ENCODE results near the gene FADS2. TPM values are rescaled to one million over a fixed set of nuclear protein-coding genes. Genes with fewer than 3 reads are reported as not detected.
A peak's percentile ranks its signal among the peaks of the same experiment; 100 is the strongest.

The FADS2 gene
- total RNA-seq, 1 donor from 2014 or later = 25.8 TPM

DNA sequence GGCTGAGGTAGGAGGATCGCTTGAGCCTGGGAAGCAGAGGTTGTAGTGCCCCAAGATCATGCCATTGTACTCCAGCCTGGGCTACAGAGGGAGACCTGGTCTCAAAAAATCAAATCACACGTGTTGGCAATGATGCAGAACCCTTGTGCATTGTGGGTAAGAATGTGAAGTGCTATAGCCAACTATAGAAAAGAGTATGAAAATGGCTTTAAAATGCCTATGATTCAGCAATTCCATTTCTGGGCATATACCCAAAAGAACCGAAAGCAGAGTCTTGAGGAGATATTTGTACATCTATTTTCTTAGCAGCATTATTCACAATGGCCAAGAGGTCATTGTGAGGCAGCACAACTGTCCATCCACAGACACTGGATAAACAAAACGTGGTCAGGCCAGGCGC, 65.9 kb downstream of the FADS2 start:
- intact Hi-C loops (cut with DNase I) = no loop called here

GRCh38 chr11:61895046-61895717, 67.1 kb downstream of the FADS2 start:
- intact Hi-C loops (cut with DNase I) = loop anchor here (5.0 kb wide), 2 partner anchors 98 to 212 kb away; no protein-coding TSS in a partner anchor
- no peak for DNase-seq (ENCODE audit: low spot score)

More for the DNA sequence above, 65.9 kb downstream of the FADS2 start:
- DNase-seq (ENCODE audit: low spot score) = no peak

- DNase-seq (ENCODE audit: low spot score) = no peak
- intact Hi-C loops (cut with DNase I) = loop anchor here (5.0 kb wide), 2 partner anchors 98 to 212 kb away; no protein-coding TSS in a partner anchor
Measured at GRCh38 chr11:61895718-61896059, 67.6 kb downstream of the FADS2 start.

- intact Hi-C loops (cut with DNase I) = loop anchor here (1.0 to 5.0 kb wide), 4 partner anchors 26 to 210 kb away; no protein-coding TSS in a partner anchor
- no peak for DNase-seq (ENCODE audit: low spot score)
Measured at GRCh38 chr11:61896665-61897386, 68.7 kb downstream of the FADS2 start.

- intact Hi-C loops (cut with DNase I) = loop anchor here (1.0 to 5.0 kb wide), 5 partner anchors 26 to 210 kb away; no protein-coding TSS in a partner anchor
- peak; percentile 91 for DNase-seq (ENCODE audit: low spot score)
Measured at GRCh38 chr11:61897387-61898246, 69.5 kb downstream of the FADS2 start.

DNA sequence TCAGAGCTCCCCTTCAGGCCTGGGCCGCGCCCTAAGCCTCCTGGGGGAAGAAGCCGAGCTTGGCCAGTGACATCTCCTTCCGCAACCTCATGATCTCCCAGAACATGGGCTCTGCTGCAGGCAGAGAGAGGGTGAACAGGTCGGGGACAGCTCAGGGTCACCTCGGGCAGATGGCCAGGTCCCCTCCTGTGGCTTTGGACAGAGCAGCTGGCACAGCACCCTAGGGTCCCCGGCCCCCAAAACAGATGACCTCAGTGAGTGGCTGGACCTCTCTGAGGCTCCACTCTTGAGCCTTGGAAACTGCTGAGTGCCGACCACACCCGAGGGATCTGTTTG, 70.1 kb downstream of the FADS2 start:
- no peak for DNase-seq (ENCODE audit: low spot score)
- intact Hi-C loops (cut with DNase I) = loop anchor here (2.0 to 5.0 kb wide), 3 partner anchors 49 to 209 kb away; no protein-coding TSS in a partner anchor

- intact Hi-C loops (cut with DNase I) = loop anchor here (2.0 to 5.0 kb wide), 3 partner anchors 48 to 208 kb away; no protein-coding TSS in a partner anchor
- peak; percentile 97 for DNase-seq (ENCODE audit: low spot score)
Measured at GRCh38 chr11:61899146-61899841, 71.2 kb downstream of the FADS2 start.

GRCh38 chr11:61900251-61900650, 72.2 kb downstream of the FADS2 start:
- intact Hi-C loops (cut with DNase I) = no loop called here
- no peak for DNase-seq (ENCODE audit: low spot score)

GRCh38 chr11:61901397-61901796, 73.3 kb downstream of the FADS2 start:
- intact Hi-C loops (cut with DNase I) = no loop called here
- no peak for DNase-seq (ENCODE audit: low spot score)

DNA sequence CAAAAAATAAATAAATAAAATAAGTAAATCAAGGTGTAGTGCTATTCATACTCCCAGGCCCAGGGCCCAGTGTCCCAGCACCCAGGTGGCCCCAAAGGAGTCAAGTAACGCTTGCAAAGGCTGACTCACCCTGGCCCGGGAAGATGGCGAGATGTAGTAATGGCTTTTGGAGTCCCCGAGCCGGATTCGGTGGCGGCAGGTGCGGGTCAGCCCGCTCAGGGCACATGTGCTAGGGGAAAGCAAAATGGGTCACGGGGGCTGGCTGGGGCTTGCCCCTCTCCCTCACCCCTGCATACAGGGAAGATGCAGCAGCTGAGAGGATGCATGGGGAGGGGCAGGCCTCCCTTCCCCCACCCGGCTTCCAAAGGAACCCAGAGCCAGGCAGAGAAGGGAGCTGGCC, 74.2 kb downstream of the FADS2 start:
- intact Hi-C loops (cut with DNase I) = no loop called here
- DNase-seq (ENCODE audit: low spot score) = no peak

- no peak for DNase-seq (ENCODE audit: low spot score)
- intact Hi-C loops (cut with DNase I) = no loop called here
Measured at GRCh38 chr11:61903845-61904244, 75.7 kb downstream of the FADS2 start.

DNA sequence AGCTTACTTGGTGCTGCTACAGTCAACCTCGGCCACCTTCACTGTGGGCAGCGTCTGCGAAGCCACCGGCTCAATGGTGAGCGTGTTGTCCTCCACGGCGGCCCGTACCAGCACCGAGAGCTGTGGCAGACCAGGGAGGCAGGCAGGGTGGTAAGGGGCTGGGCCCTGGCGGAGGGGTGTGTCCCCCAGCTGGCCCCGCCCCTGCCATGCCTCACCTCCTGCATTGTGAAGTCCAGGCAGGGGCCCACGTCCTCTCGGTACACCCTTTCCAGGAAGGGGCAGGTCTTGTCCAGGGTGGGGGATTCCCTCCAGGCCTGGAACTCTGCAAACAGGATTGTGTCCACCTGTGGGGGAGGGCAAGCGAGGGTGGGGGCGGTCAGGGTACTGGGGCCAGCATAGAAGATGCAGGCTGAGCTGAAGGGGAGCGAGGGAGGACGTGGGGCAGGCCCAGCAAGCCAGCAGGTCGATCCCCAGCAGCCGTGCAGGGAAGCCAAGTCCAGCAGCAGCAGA, 76.5 kb downstream of the FADS2 start:
- DNase-seq (ENCODE audit: low spot score) = no peak

DNA sequence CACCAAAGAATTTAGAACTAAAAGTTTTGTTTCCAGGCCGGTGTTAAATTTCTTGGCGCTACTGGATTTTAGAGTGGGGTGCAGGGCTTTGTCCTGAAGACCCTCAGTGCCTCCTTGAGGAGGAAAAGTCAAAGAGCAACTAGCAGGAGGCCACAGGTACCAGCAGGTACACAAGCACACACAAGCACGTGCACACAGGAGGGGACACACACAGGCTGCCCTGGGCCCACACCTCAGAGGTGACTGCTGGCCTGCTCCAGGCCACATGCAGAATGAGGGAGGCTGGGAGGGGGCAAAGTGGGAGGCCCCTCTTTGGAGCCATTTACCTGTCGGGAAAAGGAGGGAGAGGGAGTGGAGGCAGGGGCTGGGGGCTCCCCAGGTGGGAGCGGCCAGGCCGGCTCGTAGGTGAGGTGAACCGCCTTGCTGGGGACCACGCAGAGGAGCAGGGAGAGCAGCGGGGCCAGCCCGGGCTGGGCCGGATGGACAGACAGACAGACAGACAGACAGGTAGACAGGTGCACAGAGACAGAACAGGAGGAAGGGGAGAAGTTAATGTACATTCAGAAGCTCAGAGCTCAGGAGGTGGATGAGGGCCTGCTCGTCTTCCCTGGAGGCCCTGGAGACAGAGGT, 77.1 kb downstream of the FADS2 start:
- DNase-seq (ENCODE audit: low spot score) = no peak
- intact Hi-C loops (cut with DNase I) = no loop called here

More for the DNA sequence above, 76.5 kb downstream of the FADS2 start:
- intact Hi-C loops (cut with DNase I) = no loop called here

DNA sequence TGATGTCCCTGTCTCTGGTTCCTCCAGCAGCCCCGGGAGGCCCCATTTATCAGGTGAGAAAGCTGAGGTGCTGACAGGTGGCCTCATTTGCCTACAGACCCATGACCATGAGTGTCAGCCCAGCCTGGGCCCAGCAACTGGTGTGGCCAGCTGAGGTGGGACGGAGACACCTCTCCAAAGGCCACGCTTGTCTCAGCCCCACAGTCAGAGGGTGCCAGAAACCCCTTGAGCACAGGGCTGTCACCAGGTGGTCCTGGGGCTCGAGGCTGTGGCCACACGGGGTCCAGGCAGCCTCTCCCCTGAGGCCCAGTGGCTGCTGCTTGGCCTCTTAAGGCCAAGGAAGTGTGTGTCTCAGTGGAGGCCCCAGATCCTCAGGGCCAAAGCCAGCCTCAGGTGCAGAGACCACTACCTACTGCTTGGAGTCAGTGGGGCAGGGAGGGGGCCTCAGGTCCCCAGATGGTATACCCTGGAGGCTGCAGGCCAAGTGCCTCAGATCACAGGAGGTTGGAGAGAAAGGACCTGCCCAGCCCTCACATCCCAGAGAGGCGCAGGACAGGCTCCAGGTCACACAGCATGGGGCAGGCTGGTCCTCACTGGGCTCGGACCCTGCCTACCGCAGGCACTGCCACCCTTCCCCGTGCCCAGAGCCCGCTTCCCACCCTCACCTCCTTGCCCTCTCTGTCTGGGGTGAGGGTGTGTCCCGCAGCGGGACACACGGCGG, 77.9 kb downstream of the FADS2 start:
- DNase-seq (ENCODE audit: low spot score) = no peak
- intact Hi-C loops (cut with DNase I) = no loop called here

- intact Hi-C loops (cut with DNase I) = no loop called here
- DNase-seq (ENCODE audit: low spot score) = no peak
Measured at GRCh38 chr11:61906522-61906909, 78.4 kb downstream of the FADS2 start.

GRCh38 chr11:61907282-61907681, 79.2 kb downstream of the FADS2 start:
- DNase-seq (ENCODE audit: low spot score) = no peak
- intact Hi-C loops (cut with DNase I) = no loop called here

GRCh38 chr11:61907871-61908729, 80.0 kb downstream of the FADS2 start:
- no peak for DNase-seq (ENCODE audit: low spot score)
- intact Hi-C loops (cut with DNase I) = no loop called here
